ENCODE measurements around the gene TIMM50.

GRCh38 chr19:39498798-39499642 is 18.4 kb downstream of the TIMM50 start, which contains the start of gene DLL3:
- TF ChIP-seq CTCF (IDR thresholded peaks at IDR 0.05) (no peak), EP300 (IDR thresholded peaks at IDR 0.05) (no peak)

Measured in tibial nerve (tissue), 4 donors.